GM23338 (cell line): ENCODE measurements around the gene SBNO1. TPM values are rescaled to one million over a fixed set of nuclear protein-coding genes. Genes with fewer than 3 reads are reported as not detected.

Source experiments
- ATAC-seq: fragments of 200-7000 bp; cut with Tn5 transposase; 3 replicates; pipeline ENCODE4 v1.9.1; 2020
- DNase-seq: peaks from one replicate; pipeline ENCODE4 v3.0.0-alpha.2; 2015; ENCODE audit warnings: low spot score
- H2AFZ ChIP-seq: fragments of 200-600 bp; sonication (generic); 2 replicates; pipeline ENCODE4 v1.8.0; 2016; ENCODE audit warnings: antibody characterized with exemption, mild to moderate bottlenecking, moderate library complexity
- H3F3A ChIP-seq: fragments of 200-600 bp; sonication (generic); replicated peaks from 2 replicates; pipeline ENCODE4 v1.8.0; 2017; ENCODE audit warnings: antibody characterized with exemption, mixed run types, low read depth
- H3K27ac ChIP-seq: fragments of 200-600 bp; sonication (generic); 2 replicates; pipeline ENCODE4 v1.6.1; 2016; ENCODE audit warnings: low read depth
- H3K27me3 ChIP-seq: fragments of 200-600 bp; sonication (generic); 2 replicates; pipeline ENCODE4 v1.8.0; 2016; ENCODE audit warnings: mild to moderate bottlenecking, mixed run types, moderate library complexity; ENCODE audit not compliant: insufficient read depth
- H3K36me3 ChIP-seq: fragments of 200-600 bp; sonication (generic); 2 replicates; pipeline ENCODE4 v1.8.0; 2016; ENCODE audit warnings: mild to moderate bottlenecking; ENCODE audit not compliant: insufficient read depth
- H3K4me1 ChIP-seq: fragments of 200-600 bp; sonication (generic); 2 replicates; pipeline ENCODE4 v1.8.0; 2016; ENCODE audit warnings: mild to moderate bottlenecking, moderate library complexity; ENCODE audit not compliant: insufficient read depth
- H3K4me2 ChIP-seq: fragments of 200-600 bp; sonication (generic); 2 replicates; pipeline ENCODE4 v1.7.1; 2017; ENCODE audit warnings: mixed run types
- H3K4me3 ChIP-seq: fragments of 200-600 bp; sonication (generic); 2 replicates; pipeline ENCODE4 v1.6.1; 2016; ENCODE audit warnings: mixed run types
- H3K79me2 ChIP-seq: fragments of 200-600 bp; sonication (generic); replicated peaks from 2 replicates; pipeline ENCODE4 v1.8.0; 2017; ENCODE audit warnings: mild to moderate bottlenecking; ENCODE audit not compliant: insufficient read depth
- H3K9me2 ChIP-seq: fragments of 200-600 bp; sonication (generic); 2 replicates; pipeline ENCODE4 v1.8.0; 2017; ENCODE audit not compliant: insufficient read depth
- H4K20me1 ChIP-seq: fragments of 200-600 bp; sonication (generic); replicated peaks from 2 replicates; pipeline ENCODE4 v1.8.0; 2017; ENCODE audit warnings: mild to moderate bottlenecking; ENCODE audit not compliant: insufficient read depth
- H3K27ac Mint-ChIP-seq: 2 replicates; pipeline ENCODE4 v1.8.0; 2020; ENCODE audit warnings: inconsistent platforms, mild to moderate bottlenecking, moderate library complexity, mixed read lengths
- H3K27me3 Mint-ChIP-seq: 3 replicates; pipeline ENCODE4 v1.8.0; 2022; ENCODE audit warnings: low read depth, mild to moderate bottlenecking, moderate library complexity, mixed read lengths, inconsistent platforms; ENCODE audit not compliant: insufficient read depth, poor library complexity
- H3K36me3 Mint-ChIP-seq: 3 replicates; pipeline ENCODE4 v1.8.0; 2021; ENCODE audit warnings: low read depth, mild to moderate bottlenecking, inconsistent platforms, moderate library complexity, mixed read lengths
- H3K4me1 Mint-ChIP-seq: 3 replicates; pipeline ENCODE4 v1.8.0; 2020; ENCODE audit warnings: mild to moderate bottlenecking, inconsistent platforms, mixed read lengths
- H3K4me3 Mint-ChIP-seq: 3 replicates; pipeline ENCODE4 v1.8.0; 2021; ENCODE audit warnings: moderate library complexity, mild to moderate bottlenecking, inconsistent platforms, mixed read lengths
- H3K9me3 Mint-ChIP-seq: 3 replicates; pipeline ENCODE4 v1.8.0; 2020; ENCODE audit warnings: moderate library complexity, mild to moderate bottlenecking, inconsistent platforms, mixed read lengths
- CREB1 ChIP-seq: fragments of 250-450 bp; sonication (Bioruptor Pico); IDR thresholded peaks from 2 replicates; pipeline ENCODE4 v1.5.0; 2020; ENCODE audit warnings: low read depth, mild to moderate bottlenecking, moderate library complexity
- CTCF ChIP-seq, 2 experiments: fragments of 200-600 bp in 1 of 2; sonication (generic) in 1 of 2; conservative IDR thresholded peaks; 2 replicates each; pipeline versions ENCODE4 v1.5.1 to v1.6.1; 2016 to 2017; ENCODE audit warnings: antibody characterized with exemption in 2 of 2, low read depth in 2 of 2, mild to moderate bottlenecking in 2 of 2, moderate library complexity in 1 of 2
- EZH2 ChIP-seq: fragments of 200-600 bp; sonication (generic); IDR thresholded peaks from one replicate; pipeline ENCODE4 v1.8.0; 2017; ENCODE audit warnings: antibody characterized with exemption, mild to moderate bottlenecking, low read depth; ENCODE audit not compliant: unreplicated experiment
- EZH2phosphoT487 ChIP-seq: fragments of 200-600 bp; sonication (generic); IDR thresholded peaks from one replicate; pipeline ENCODE4 v1.8.1; 2018; ENCODE audit warnings: antibody characterized with exemption; ENCODE audit not compliant: unreplicated experiment
- NANOG ChIP-seq: IDR thresholded peaks from 2 replicates; pipeline ENCODE4 v1.6.1; 2016; ENCODE audit warnings: antibody characterized with exemption, borderline replicate concordance
- POLR2AphosphoS5 ChIP-seq: IDR thresholded peaks from 2 replicates; pipeline ENCODE4 v1.6.1; 2016; ENCODE audit warnings: antibody characterized with exemption, low read depth
- STAT1 ChIP-seq: IDR thresholded peaks from one replicate; pipeline ENCODE4 v1.6.1; 2016; ENCODE audit warnings: antibody characterized with exemption; ENCODE audit not compliant: unreplicated experiment
- ZNF331 ChIP-seq: fragments of 250-450 bp; sonication (Bioruptor Pico); IDR thresholded peaks from 2 replicates; pipeline ENCODE4 v1.5.0; 2020; ENCODE audit warnings: low read depth, mild to moderate bottlenecking, moderate library complexity
- ZNF462 ChIP-seq: fragments of 250-450 bp; sonication (Bioruptor Pico); IDR thresholded peaks from 2 replicates; pipeline ENCODE4 v1.5.0; 2020; ENCODE audit warnings: mild to moderate bottlenecking, moderate library complexity
- polyA plus RNA-seq: library from polyadenylated mRNA; unstranded; fragments of >200 nt; fragmentation: Nextera tagmentation; extraction: Ambion mirVana; gene quantifications from 2 replicates; pipeline ENCODE4 v1.2.1, GENCODE V29; 2016
- total RNA-seq: library from RNA; depleted of rRNA; stranded (reverse); fragments of >200 nt; shearing (Covaris generic); gene quantifications from 2 replicates; pipeline ENCODE4 v1.2.3, GENCODE V29; 2014

SBNO1 gene
- total and polyA plus RNA-seq, 2 experiments from 2014 or later = 34.9 to 49.5 TPM

GRCh38 chr12:123388951-123389559 is 24.4 kb upstream of the SBNO1 start (continued):
- no peak for TF ChIP-seq ZNF462 (CRISPR knock-in tag)
- no peak for TF ChIP-seq EZH2
- no peak for TF ChIP-seq NANOG
- TF ChIP-seq EZH2phosphoT487 = no peak
- TF ChIP-seq CREB1 (CRISPR knock-in tag) = no peak
- TF ChIP-seq STAT1 = no peak
- TF ChIP-seq ZNF331 (CRISPR knock-in tag) = no peak
- TF ChIP-seq POLR2AphosphoS5 = no peak

- Histone ChIP-seq H3K27me3 (peaks cover 20% of the 10 kb centered on the region), H3K79me2 (peaks cover 42% of the 10 kb centered on the region), H3K9me2 (no peaks in the 10 kb centered on the region), H4K20me1 (peaks cover 25% of the 10 kb centered on the region), H3K36me3 (peaks cover 12% of the 10 kb centered on the region), H2AFZ (no peak overlapping the region; the same call in 1 of the 2 replicates), H3K27ac (no peak overlapping the region), H3K4me1 (peaks cover 19% of the 10 kb centered on the region; the same call in 1 of the 2 replicates), H3F3A (peaks cover 36% of the 10 kb centered on the region), H3K4me3 (peak overlapping the region; percentile 65), H3K4me2 (peak overlapping the region; percentile 94)
- DNase-seq (peak; percentile 70), ATAC-seq (peak; percentile 9)
- Mint-ChIP-seq H3K36me3 (peaks cover 35% of the 10 kb centered on the region), H3K4me1 (peaks cover 19% of the 10 kb centered on the region), H3K4me3 (peak overlapping the region; percentile 70), H3K9me3 (peaks cover 2% of the 10 kb centered on the region; the same call in 1 of the 3 replicates), H3K27ac (no peak overlapping the region), H3K27me3 (peaks cover 45% of the 10 kb centered on the region)
- no peak for TF ChIP-seq STAT1
- 0 out of 4 replicates have a peak, but pooled peaks of 1 of the 2 experiments have one; percentile 12 for TF ChIP-seq CTCF (conservative IDR thresholded peaks at IDR 0.05; ENCODE audit: low read depth in 2 of 2)
These were observed 23.7 kb upstream of the SBNO1 start for GRCh38 chr12:123388177-123388950.
